Large intestine (tissue), 3 donors: ENCODE data around the gene DUSP15. TPM values are rescaled to one million over a fixed set of nuclear protein-coding genes. Genes with fewer than 3 reads are reported as not detected.

Experiments
- DNase-seq, 2 donors: peaks; one replicate each; pipeline versions ENCODE4 v3.0.0 to v3.0.0-alpha.2; 2013
- H3K27ac ChIP-seq: one replicate; pipeline ENCODE4 v1.5.1; 2013; ENCODE audit warnings: low read length
- H3K27me3 ChIP-seq: 2 replicates; pipeline ENCODE4 v1.6.1; 2013; ENCODE audit warnings: low read length; ENCODE audit not compliant: control insufficient read depth, insufficient read depth
- H3K36me3 ChIP-seq: 2 replicates; pipeline ENCODE4 v1.6.1; 2013; ENCODE audit warnings: low read length; ENCODE audit not compliant: control insufficient read depth, insufficient read depth
- H3K4me1 ChIP-seq: one replicate; pipeline ENCODE4 v1.6.1; 2013; ENCODE audit warnings: low read length; ENCODE audit not compliant: control insufficient read depth, insufficient read depth
- H3K4me3 ChIP-seq: one replicate; pipeline ENCODE4 v1.5.1; 2013; ENCODE audit warnings: low read length
- H3K9me3 ChIP-seq: one replicate; pipeline ENCODE4 v1.6.1; 2013; ENCODE audit warnings: mild to moderate bottlenecking, low read depth, low read length, moderate library complexity; ENCODE audit not compliant: control insufficient read depth
- WGBS: methylation state at CpG from one replicate; pipeline ENCODE4 v1.1.5; 2013; ENCODE audit warnings: low lambda C conversion rate; ENCODE audit not compliant: insufficient coverage; 5-methylcytosine and 5-hydroxymethylcytosine counted together
- polyA plus RNA-seq: library from polyadenylated mRNA; unstranded; fragments of 120-200 nt; gene quantifications from one replicate; pipeline ENCODE4 v1.2.1, GENCODE V29; 2013

Gene DUSP15
- polyA plus RNA-seq, 1 donor, result 11.2 TPM

GRCh38 chr20:31840906-31841816 lies 29.2 kb downstream of the DUSP15 start:
- DNase-seq, result no peak
- H3K27ac ChIP-seq, result no peak overlapping the region
- H3K27me3 ChIP-seq, result peaks cover 4% of the 10 kb centered on the region
- WGBS, result no CpG with 5 or more reads among the region's 15 CpGs
- peaks cover 5% of the 10 kb centered on the region for H3K4me1 ChIP-seq
- H3K9me3 ChIP-seq, result no peaks in the 10 kb centered on the region
- no peak overlapping the region for H3K4me3 ChIP-seq
- H3K36me3 ChIP-seq, result no peaks in the 10 kb centered on the region

GRCh38 chr20:31839782-31840487 lies 30.4 kb downstream of the DUSP15 start:
- H3K4me1 ChIP-seq, result peaks cover 11% of the 10 kb centered on the region
- no CpG with 5 or more reads among the region's 5 CpGs for WGBS

GRCh38 chr20:31838646-31839292 lies 31.6 kb downstream of the DUSP15 start:
- DNase-seq, result no peak
- Histone ChIP-seq H3K27me3 (peaks cover 4% of the 10 kb centered on the region), H3K4me1 (peaks cover 11% of the 10 kb centered on the region), H3K27ac (no peak overlapping the region), H3K9me3 (no peaks in the 10 kb centered on the region), H3K4me3 (no peak overlapping the region), H3K36me3 (no peaks in the 10 kb centered on the region)
- 60% methylated on average over 1 of the region's 9 CpGs for WGBS

More at GRCh38 chr20:31839782-31840487, 30.4 kb downstream of the DUSP15 start:
- Histone ChIP-seq H3K27me3 (peaks cover 4% of the 10 kb centered on the region), H3K9me3 (no peaks in the 10 kb centered on the region), H3K27ac (no peak overlapping the region), H3K4me3 (no peak overlapping the region), H3K36me3 (no peaks in the 10 kb centered on the region)
- no peak for DNase-seq

- H3K9me3 ChIP-seq, result no peaks in the 10 kb centered on the region
- H3K4me3 ChIP-seq, result no peak overlapping the region
- no peaks in the 10 kb centered on the region for H3K36me3 ChIP-seq
- no peak for DNase-seq
- peaks cover 14% of the 10 kb centered on the region for H3K4me1 ChIP-seq
- peaks cover 4% of the 10 kb centered on the region for H3K27me3 ChIP-seq
- no peak overlapping the region for H3K27ac ChIP-seq
- no CpG with 5 or more reads among the region's 3 CpGs for WGBS
Measured at GRCh38 chr20:31837896-31838397, 32.4 kb downstream of the DUSP15 start.

DNA sequence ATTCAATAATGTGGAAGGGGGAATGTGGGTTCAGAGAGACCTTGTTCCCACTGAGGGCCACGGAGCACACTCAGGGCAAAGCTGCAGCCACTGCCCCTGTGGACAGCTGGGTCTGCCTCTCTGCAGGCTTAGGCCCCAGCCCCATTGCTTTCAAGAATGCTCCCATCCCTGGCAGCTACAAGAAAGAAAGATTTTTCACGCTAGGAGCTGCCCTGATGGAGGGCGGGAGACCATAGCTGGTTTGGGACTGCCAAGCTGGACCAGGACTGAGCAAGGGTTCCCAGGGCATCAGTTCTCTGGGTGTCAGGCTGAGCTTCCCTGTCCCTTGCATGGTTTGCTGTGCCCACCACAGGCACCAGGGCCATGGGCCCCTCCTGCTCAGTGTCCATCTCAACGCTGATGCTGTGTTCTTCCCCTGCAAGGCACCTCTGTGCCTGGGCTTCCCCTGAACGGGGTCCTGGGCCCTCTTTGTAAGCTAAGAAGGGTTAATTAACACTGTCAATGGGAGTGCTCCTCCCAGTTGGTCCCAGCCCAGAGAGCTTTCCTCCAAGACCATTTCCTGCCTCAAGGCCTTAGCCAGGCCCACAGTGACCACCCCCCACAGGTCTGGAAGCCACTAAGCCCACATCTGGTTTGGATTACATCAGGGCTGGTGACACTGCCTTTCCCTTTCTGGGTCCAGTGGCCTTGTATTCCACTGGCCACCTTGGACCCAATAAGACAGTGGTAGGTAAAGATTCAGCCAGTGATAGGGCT lies 33.3 kb downstream of the DUSP15 start:
- Histone ChIP-seq H3K4me1 (peaks cover 14% of the 10 kb centered on the region), H3K9me3 (no peaks in the 10 kb centered on the region), H3K4me3 (no peak overlapping the region), H3K27me3 (peaks cover 4% of the 10 kb centered on the region), H3K27ac (no peak overlapping the region), H3K36me3 (no peaks in the 10 kb centered on the region)
- WGBS, result no CpG with 5 or more reads among the region's 5 CpGs
- no peak for DNase-seq

DNA sequence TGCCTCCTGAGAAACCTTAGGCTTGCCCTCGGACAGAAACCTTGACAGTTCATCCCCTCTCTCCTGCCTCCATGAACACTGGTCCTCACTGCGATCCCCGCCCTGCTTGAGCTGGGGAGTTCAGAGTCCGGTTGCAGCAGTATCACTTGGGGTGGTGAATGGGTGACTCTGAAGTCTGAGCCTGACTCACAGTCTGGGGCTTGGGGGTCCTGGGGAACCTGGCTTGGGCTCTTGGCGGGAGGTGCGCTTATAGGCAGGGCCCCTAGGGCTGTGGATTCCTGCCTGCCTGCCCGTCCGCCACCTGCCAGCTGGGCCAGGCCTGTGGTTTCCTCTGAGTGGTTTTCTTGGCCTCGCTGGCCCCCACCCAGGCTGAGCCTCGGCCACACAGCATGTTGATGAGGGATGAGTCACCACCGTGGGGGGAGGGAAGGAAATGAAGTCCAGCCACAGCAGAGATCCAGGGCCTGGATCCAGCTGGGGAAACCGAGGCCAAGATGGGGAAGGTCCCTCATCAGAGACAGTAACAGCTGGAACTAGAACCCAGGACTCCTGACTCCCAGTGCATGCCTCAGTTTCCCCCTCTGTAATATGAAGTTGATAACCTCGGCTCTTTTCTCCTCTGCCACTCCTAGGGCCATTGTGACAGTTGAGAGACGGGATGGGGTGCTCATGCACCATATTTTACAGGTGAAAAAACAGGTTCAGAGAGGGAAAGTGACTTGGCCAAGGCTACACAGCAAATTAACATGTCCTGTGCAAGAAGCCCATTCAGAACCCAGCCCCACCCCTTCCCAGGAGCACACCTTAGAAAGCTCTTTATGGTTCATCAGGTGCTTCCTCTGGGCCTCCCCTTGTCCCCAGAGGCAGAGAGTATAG lies 34.1 kb downstream of the DUSP15 start:
- WGBS, result no CpG with 5 or more reads among the region's 14 CpGs
- no peak overlapping the region for H3K27ac ChIP-seq
- H3K27me3 ChIP-seq, result peaks cover 4% of the 10 kb centered on the region
- H3K36me3 ChIP-seq, result no peaks in the 10 kb centered on the region
- H3K4me3 ChIP-seq, result no peak overlapping the region
- peak; percentile 49 to 68 for DNase-seq
- H3K9me3 ChIP-seq, result no peaks in the 10 kb centered on the region
- peaks cover 14% of the 10 kb centered on the region for H3K4me1 ChIP-seq

DNA sequence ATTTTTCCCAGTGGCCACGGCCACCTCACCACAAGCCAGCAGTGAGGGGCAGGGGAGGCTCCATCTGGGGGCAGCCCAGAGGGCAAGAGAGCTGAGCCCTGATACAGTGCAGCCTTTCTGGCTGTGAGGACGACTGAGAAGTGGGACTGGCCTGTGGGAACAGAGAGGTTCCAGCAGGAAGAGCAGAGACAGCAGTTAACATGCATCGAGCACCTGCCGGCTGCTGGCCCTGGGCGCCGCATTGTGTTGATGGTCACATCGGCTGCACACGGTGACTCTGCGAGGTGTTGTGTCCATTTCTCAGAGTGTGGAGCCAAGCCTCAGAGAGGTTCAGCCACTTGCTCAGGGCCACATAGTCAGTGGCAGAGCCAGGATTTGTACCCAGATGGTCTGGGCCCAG lies 34.8 kb downstream of the DUSP15 start:
- H3K27me3 ChIP-seq, result peaks cover 4% of the 10 kb centered on the region
- H3K9me3 ChIP-seq, result no peaks in the 10 kb centered on the region
- no peaks in the 10 kb centered on the region for H3K36me3 ChIP-seq
- WGBS, result 80% methylated on average over 1 of the region's 9 CpGs
- no peak for DNase-seq
- H3K27ac ChIP-seq, result no peak overlapping the region
- no peak overlapping the region for H3K4me3 ChIP-seq
- peaks cover 14% of the 10 kb centered on the region for H3K4me1 ChIP-seq

DNA sequence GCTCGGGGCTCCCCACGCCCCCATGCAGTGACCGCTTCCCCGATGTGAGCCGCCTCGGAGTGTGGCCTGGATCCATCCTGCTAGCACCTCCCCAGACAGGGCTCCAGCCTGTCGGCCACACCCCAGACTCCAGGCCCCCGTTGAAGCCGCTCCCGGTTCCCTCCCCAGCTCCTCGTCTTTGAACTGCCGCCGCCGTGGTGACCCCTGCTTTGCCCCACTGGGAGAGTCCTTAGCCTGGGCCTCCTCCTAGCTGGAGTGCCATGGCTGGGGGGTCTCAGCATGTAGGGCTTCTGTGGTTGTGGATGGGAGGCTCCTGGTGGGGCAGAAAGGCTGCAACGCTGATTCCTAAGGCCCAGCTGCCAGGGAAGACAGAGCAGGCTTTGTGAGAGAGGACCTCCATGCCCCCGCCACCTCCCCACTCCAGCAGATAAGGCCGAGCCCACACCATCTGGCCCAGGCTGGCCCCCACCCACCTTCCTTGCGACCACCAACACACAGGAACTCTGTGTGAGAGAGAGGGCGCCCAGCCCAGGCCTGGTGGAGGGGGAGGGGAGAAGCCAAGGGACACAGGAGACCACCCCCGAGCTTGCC lies 36.3 kb downstream of the DUSP15 start:
- Histone ChIP-seq H3K27ac (no peak overlapping the region), H3K4me1 (peaks cover 14% of the 10 kb centered on the region), H3K36me3 (no peaks in the 10 kb centered on the region), H3K27me3 (peaks cover 4% of the 10 kb centered on the region), H3K4me3 (no peak overlapping the region), H3K9me3 (no peaks in the 10 kb centered on the region)
- DNase-seq, result no peak
- WGBS, result no CpG with 5 or more reads among the region's 20 CpGs
